ENCODE data around the gene WBP2. TPM values are rescaled to one million over a fixed set of nuclear protein-coding genes. Genes with fewer than 3 reads are reported as not detected.

The WBP2 gene
- total RNA-seq, 1 donor from 2014 or later: 72.6 TPM

DNA sequence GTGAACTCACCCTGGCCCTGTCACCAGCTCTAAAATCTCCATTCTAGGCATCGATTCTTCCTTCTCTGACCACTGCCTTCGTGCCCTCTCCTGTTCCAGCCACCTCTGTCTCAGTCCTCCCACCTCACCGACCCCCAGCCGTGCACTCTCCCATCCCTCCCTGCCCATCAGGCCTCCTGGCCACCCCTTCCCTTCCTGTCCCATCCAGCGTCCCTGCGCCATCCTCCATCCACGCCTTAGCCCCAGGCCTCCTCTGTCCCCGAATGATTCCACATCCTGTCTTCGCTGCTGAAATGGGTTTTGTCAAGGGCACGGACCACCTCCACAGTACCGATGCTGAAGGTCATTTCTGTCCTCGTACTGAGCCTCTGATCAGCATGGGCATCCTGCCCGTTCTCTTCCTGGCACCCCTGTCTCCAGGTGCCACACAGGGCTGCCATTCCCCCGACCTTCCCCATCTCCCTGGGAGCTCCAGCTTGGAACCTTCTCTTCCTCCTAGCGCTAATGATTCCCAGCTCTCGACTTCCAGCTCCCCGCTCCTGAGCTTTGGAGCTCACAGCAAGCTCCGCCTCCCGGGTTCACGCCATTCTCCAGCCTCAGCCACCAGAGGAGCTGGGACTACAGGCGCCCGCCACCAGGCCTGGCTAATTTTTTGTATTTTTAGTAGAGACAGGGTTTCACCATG lies 39.1 kb upstream of the WBP2 start:
- DNase-seq (ENCODE audit: low read depth) (no peak), FAIRE-seq (no peak)
- Mint-ChIP-seq H3K36me3 (ENCODE audit: low read depth, unreplicated experiment) (peaks cover 11% of the 10 kb centered on the region), H3K4me1 (ENCODE audit: low read depth, unreplicated experiment) (peaks cover 11% of the 10 kb centered on the region), H3K27me3 (ENCODE audit: low read depth, unreplicated experiment) (no peaks in the 10 kb centered on the region), H3K4me3 (ENCODE audit: unreplicated experiment) (peak overlapping the region; percentile 69), H3K27ac (ENCODE audit: unreplicated experiment) (no peak overlapping the region), H3K9me3 (ENCODE audit: unreplicated experiment) (no peaks in the 10 kb centered on the region)
- H3K9me3 ChIP-seq (ENCODE audit: insufficient read depth, low read depth, low read length): no peaks in the 10 kb centered on the region
- H3K9ac ChIP-seq (ENCODE audit: low read length): peak overlapping the region; percentile 17
- peaks cover 6% of the 10 kb centered on the region for H3K36me3 ChIP-seq (ENCODE audit: insufficient read depth, low read length)
- H2AFZ ChIP-seq (ENCODE audit: low read depth, low read length): no peak overlapping the region
- peaks cover 12% of the 10 kb centered on the region for H3K4me1 ChIP-seq (ENCODE audit: insufficient read depth, low read length)
- H3K4me3 ChIP-seq (ENCODE audit: insufficient read depth, low read depth, low read length): no peak overlapping the region
- TF ChIP-seq, protein P1, sequence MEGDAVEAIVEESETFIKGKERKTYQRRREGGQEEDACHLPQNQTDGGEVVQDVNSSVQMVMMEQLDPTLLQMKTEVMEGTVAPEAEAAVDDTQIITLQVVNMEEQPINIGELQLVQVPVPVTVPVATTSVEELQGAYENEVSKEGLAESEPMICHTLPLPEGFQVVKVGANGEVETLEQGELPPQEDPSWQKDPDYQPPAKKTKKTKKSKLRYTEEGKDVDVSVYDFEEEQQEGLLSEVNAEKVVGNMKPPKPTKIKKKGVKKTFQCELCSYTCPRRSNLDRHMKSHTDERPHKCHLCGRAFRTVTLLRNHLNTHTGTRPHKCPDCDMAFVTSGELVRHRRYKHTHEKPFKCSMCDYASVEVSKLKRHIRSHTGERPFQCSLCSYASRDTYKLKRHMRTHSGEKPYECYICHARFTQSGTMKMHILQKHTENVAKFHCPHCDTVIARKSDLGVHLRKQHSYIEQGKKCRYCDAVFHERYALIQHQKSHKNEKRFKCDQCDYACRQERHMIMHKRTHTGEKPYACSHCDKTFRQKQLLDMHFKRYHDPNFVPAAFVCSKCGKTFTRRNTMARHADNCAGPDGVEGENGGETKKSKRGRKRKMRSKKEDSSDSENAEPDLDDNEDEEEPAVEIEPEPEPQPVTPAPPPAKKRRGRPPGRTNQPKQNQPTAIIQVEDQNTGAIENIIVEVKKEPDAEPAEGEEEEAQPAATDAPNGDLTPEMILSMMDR (IDR thresholded peaks at IDR 0.05; ENCODE audit: insufficient read depth, low read depth, low read length): no peak
- no peak for TF ChIP-seq EZH2 (IDR thresholded peaks at IDR 0.05; ENCODE audit: insufficient read depth, low read length)
- no peak overlapping the region for H3K27ac ChIP-seq (ENCODE audit: low read depth, low read length)
- no peak overlapping the region for H3K4me2 ChIP-seq (ENCODE audit: low read length)
- H4K20me1 ChIP-seq (ENCODE audit: insufficient read depth, low read length): peaks cover 26% of the 10 kb centered on the region
- peaks cover 19% of the 10 kb centered on the region for H3K79me2 ChIP-seq (ENCODE audit: insufficient read depth, low read length)
- H3K27me3 ChIP-seq (ENCODE audit: insufficient read depth, low read length): no peaks in the 10 kb centered on the region

DNA sequence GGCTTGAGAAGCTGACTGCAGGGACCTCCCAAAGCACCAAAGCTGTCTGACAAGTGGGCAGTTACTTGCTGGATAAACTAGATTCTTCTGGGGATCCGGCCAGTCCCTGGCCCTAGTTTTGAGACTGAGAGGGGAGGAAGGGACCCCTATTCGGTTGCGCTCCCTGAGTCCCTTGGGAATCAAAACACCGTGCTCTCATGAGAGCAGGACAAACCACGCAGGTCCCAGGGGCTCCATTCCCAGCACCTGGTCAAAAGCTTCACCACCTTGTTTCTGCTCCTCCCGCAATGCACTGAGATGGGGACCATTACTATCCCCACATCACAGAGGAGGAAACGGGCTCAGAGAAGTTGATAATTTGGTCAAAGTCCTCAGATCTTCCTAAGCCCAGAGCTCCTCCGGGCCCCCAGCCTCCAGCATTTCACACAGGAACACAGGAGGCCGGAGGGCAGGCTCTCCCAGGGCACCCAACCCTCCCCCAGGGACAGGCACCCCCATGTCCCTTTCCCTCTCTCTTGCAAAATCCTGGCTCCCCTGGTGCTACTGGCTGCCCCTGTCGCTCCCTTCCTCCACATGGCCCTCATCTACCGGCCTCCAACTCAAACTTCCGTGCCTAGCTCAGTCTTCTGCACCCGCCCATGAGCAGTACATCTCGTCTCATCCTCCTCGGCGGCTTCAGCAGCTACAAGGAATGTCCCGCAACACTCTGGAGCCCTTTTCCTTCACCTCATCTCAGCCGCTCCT lies 38.3 kb upstream of the WBP2 start:
- peak overlapping the region; percentile 69 for H3K4me3 Mint-ChIP-seq (ENCODE audit: unreplicated experiment)
- H3K4me1 Mint-ChIP-seq (ENCODE audit: low read depth, unreplicated experiment): peaks cover 11% of the 10 kb centered on the region
- H3K27ac Mint-ChIP-seq (ENCODE audit: unreplicated experiment): no peak overlapping the region

More for the DNA sequence above, 38.3 kb upstream of the WBP2 start:
- Mint-ChIP-seq H3K36me3 (ENCODE audit: low read depth, unreplicated experiment) (peaks cover 11% of the 10 kb centered on the region), H3K9me3 (ENCODE audit: unreplicated experiment) (no peaks in the 10 kb centered on the region), H3K27me3 (ENCODE audit: low read depth, unreplicated experiment) (no peaks in the 10 kb centered on the region)
- Histone ChIP-seq H3K27ac (ENCODE audit: low read depth, low read length) (no peak overlapping the region), H3K9ac (ENCODE audit: low read length) (no peak overlapping the region), H4K20me1 (ENCODE audit: insufficient read depth, low read length) (peaks cover 26% of the 10 kb centered on the region), H3K79me2 (ENCODE audit: insufficient read depth, low read length) (peaks cover 19% of the 10 kb centered on the region), H2AFZ (ENCODE audit: low read depth, low read length) (no peak overlapping the region), H3K4me3 (ENCODE audit: insufficient read depth, low read depth, low read length) (no peak overlapping the region), H3K4me2 (ENCODE audit: low read length) (no peak overlapping the region), H3K36me3 (ENCODE audit: insufficient read depth, low read length) (peaks cover 4% of the 10 kb centered on the region), H3K27me3 (ENCODE audit: insufficient read depth, low read length) (no peaks in the 10 kb centered on the region), H3K4me1 (ENCODE audit: insufficient read depth, low read length) (peaks cover 12% of the 10 kb centered on the region), H3K9me3 (ENCODE audit: insufficient read depth, low read depth, low read length) (no peaks in the 10 kb centered on the region)
- no peak for FAIRE-seq
- DNase-seq (ENCODE audit: low read depth): no peak
- no peak for TF ChIP-seq EZH2 (IDR thresholded peaks at IDR 0.05; ENCODE audit: insufficient read depth, low read length)
- TF ChIP-seq, protein P1 (IDR thresholded peaks at IDR 0.05; ENCODE audit: insufficient read depth, low read depth, low read length): no peak
